Measurements from ENCODE around the gene RPS2.

DNA sequence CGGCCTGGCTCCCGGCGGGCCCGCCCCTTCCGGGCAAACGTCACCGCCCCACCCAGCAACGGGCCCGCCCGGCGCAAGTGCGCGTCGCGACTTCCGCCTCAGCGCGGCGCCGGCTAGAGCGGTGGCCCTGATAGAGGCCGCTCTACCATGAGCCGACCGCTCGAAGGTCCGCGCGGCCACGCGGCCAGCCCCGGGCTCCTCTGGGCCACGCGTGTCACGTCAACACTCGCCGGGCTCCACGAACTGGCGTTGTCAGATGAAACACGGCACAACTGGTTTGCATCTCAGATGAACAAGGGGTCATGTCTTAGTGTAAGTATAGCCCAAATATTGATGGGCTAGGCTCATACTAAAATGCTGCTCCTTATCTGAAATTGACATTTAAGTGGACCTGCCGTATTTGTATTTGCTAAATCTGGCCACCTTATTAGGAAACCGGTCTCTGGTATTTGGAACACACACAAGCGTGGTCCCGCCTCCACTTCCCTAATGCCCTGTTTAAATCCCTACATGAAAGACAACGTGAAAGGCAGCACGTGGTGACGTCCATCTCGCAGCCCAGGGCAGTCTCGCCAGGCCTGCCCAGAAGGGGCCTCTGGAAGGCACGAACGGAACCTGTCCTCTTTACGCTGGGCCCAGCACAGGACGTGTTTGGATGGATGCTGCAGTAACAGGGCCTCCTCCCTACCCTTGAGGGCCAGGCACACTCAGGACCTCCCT, 45.3 kb upstream of the RPS2 start, which contains the start of gene ZNF598:
- TF ChIP-seq, protein P1, sequence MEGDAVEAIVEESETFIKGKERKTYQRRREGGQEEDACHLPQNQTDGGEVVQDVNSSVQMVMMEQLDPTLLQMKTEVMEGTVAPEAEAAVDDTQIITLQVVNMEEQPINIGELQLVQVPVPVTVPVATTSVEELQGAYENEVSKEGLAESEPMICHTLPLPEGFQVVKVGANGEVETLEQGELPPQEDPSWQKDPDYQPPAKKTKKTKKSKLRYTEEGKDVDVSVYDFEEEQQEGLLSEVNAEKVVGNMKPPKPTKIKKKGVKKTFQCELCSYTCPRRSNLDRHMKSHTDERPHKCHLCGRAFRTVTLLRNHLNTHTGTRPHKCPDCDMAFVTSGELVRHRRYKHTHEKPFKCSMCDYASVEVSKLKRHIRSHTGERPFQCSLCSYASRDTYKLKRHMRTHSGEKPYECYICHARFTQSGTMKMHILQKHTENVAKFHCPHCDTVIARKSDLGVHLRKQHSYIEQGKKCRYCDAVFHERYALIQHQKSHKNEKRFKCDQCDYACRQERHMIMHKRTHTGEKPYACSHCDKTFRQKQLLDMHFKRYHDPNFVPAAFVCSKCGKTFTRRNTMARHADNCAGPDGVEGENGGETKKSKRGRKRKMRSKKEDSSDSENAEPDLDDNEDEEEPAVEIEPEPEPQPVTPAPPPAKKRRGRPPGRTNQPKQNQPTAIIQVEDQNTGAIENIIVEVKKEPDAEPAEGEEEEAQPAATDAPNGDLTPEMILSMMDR (IDR thresholded peaks at IDR 0.05), result no peak
- peak in 1 of 2 donors; percentile 60 for TF ChIP-seq POLR2A (IDR thresholded peaks at IDR 0.05)

All from lower leg skin (tissue), 3 donors.